ENCODE measurements around the gene GMPR.

Gene GMPR

GRCh38 chr6:16238057-16238962, at the start of gene GMPR:
GMPR (plus strand) TSS chr6:16238587; CDS start chr6:16238694, 107 bp downstream.
- H3K4me3 ChIP-seq (ENCODE audit: low read depth, low read length), result peak within 1 kb of the TSS; percentile 59
- TF ChIP-seq, protein P1, sequence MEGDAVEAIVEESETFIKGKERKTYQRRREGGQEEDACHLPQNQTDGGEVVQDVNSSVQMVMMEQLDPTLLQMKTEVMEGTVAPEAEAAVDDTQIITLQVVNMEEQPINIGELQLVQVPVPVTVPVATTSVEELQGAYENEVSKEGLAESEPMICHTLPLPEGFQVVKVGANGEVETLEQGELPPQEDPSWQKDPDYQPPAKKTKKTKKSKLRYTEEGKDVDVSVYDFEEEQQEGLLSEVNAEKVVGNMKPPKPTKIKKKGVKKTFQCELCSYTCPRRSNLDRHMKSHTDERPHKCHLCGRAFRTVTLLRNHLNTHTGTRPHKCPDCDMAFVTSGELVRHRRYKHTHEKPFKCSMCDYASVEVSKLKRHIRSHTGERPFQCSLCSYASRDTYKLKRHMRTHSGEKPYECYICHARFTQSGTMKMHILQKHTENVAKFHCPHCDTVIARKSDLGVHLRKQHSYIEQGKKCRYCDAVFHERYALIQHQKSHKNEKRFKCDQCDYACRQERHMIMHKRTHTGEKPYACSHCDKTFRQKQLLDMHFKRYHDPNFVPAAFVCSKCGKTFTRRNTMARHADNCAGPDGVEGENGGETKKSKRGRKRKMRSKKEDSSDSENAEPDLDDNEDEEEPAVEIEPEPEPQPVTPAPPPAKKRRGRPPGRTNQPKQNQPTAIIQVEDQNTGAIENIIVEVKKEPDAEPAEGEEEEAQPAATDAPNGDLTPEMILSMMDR (IDR thresholded peaks at IDR 0.05; ENCODE audit: insufficient read depth, low read depth, low read length, missing control alignments), result no peak
- DNase-seq (ENCODE audit: low read depth), result peak; percentile 65

DNA sequence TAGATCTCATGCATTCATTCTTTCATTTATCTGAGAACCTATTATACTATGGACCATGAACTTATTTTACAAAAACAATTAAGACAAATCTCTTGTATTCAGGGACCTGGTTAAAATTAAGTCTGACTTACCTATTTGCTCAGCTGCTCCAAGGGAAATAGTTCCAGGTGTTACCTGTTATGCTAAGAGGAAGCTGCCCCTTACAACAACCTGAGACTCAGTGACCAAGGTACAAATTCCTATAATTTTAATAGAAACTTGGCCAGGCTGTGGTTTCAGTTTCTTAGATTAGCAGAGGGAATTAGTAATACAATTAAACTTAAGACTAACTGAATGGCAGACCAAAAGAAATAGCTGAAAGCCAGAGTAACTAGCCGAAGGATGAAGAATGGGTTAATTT, 48.2 kb upstream of the GMPR start:
- DNase-seq (ENCODE audit: low read depth), result no peak
- H3K4me3 ChIP-seq (ENCODE audit: low read depth, low read length), result no peak overlapping the region
- TF ChIP-seq, protein P1 (IDR thresholded peaks at IDR 0.05; ENCODE audit: insufficient read depth, low read depth, low read length, missing control alignments), result no peak

DNA sequence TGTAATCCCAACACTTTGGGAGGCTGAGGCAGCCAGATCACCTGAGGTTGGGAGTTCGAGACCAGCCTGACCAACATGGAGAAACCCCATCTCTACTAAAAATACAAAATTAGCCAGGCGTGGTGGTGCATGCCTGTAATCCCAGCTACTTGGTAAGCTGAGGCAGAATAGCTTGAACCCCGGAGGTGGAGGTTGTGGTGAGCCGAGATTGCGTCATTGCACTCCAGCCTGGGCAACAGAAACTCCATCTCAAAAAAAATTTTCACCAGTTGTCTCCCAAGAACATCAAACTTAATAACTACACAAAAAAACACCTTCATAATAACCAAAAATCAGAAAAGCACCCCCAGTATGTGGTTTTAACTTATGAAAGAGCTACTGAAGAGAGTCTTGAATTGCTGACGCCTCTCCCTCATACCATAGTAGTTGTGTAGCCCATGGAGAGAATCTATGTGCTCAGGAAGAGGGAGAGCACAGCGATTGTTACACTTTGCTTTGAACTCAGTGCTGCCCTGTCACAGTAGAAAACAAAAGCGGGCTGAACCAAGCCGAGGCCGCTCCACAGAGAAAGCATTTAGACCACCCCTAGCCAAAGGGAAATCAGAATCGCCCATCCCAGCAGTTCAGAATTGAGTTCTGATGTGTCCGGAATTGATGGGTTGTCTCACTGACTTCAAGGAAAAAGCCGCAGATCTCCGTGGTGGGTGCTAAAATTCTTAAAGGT, 42.0 kb upstream of the GMPR start:
- no peak overlapping the region for H3K4me3 ChIP-seq (ENCODE audit: low read depth, low read length)
- TF ChIP-seq, protein P1 (IDR thresholded peaks at IDR 0.05; ENCODE audit: insufficient read depth, low read depth, low read length, missing control alignments), result no peak
- DNase-seq (ENCODE audit: low read depth), result no peak

DNA sequence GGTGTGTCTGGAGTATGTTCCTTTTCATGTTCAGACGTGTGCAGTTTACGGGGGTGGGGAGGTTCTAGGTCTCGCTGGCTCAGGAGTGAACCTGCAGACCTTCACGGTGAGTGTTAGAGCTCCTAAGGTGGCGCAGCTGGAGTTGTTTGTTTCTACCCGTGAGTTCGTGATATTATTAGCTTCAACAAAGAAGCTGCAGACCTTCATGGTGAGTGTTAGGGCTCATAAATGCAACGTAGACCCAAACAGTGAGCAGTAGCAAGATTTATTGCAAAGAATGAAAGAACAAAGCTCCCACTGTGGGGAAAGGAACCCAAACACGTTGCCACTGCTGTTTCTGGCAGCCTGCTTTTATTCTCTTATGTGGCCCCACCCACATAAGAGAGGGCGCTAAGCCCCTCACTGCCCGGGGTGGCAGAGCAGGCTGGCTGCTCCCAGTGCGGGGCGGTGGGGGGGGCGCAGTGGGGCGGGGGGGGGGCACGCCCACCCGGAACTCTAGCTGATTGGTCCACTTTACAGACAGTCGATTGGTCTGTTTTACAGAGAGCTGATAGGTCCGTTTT, 41.3 kb upstream of the GMPR start:
- no peak for DNase-seq (ENCODE audit: low read depth)
- H3K4me3 ChIP-seq (ENCODE audit: low read depth, low read length), result no peak overlapping the region
- TF ChIP-seq, protein P1 (IDR thresholded peaks at IDR 0.05; ENCODE audit: insufficient read depth, low read depth, low read length, missing control alignments), result no peak

GRCh38 chr6:16198061-16198705, 40.2 kb upstream of the GMPR start:
- no peak for DNase-seq (ENCODE audit: low read depth)
- TF ChIP-seq, protein P1 (IDR thresholded peaks at IDR 0.05; ENCODE audit: insufficient read depth, low read depth, low read length, missing control alignments), result no peak
- H3K4me3 ChIP-seq (ENCODE audit: low read depth, low read length), result no peak overlapping the region

DNA sequence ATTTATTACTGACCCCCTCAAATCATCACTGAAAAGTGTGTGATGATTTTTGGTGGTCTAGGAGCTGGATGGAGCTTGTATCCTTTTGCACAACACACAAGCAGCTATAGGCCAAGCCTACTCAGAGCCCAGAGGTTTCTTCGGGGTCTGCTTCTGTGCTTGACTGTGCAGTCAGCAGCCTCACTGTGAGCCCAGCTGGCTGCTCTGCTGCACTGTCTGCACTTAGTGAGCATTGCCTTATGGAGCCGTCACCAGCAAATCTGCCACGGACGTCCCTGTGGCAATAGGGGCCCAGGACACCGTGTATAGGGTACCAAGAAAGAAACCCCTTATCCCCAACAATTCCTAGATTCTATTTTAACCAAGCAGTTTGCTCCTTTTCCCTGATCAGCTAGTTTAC, 38.6 kb upstream of the GMPR start:
- TF ChIP-seq, protein P1 (IDR thresholded peaks at IDR 0.05; ENCODE audit: insufficient read depth, low read depth, low read length, missing control alignments), result no peak
- no peak for DNase-seq (ENCODE audit: low read depth)
- no peak overlapping the region for H3K4me3 ChIP-seq (ENCODE audit: low read depth, low read length)
